GM08714 (cell line): ENCODE data around the gene STK24.

Experiments
- H3K4me3 ChIP-seq: fragments of 200-500 bp; sonication (Bioruptor generic); 2 replicates; pipeline ENCODE4 v1.5.1; 2014; ENCODE audit warnings: mild to moderate bottlenecking, low read length, inconsistent platforms
- ZNF274 ChIP-seq: IDR thresholded peaks from 2 replicates; pipeline ENCODE4 v1.6.1; 2012; ENCODE audit warnings: mild to moderate bottlenecking, low read depth, low read length

Gene STK24

DNA sequence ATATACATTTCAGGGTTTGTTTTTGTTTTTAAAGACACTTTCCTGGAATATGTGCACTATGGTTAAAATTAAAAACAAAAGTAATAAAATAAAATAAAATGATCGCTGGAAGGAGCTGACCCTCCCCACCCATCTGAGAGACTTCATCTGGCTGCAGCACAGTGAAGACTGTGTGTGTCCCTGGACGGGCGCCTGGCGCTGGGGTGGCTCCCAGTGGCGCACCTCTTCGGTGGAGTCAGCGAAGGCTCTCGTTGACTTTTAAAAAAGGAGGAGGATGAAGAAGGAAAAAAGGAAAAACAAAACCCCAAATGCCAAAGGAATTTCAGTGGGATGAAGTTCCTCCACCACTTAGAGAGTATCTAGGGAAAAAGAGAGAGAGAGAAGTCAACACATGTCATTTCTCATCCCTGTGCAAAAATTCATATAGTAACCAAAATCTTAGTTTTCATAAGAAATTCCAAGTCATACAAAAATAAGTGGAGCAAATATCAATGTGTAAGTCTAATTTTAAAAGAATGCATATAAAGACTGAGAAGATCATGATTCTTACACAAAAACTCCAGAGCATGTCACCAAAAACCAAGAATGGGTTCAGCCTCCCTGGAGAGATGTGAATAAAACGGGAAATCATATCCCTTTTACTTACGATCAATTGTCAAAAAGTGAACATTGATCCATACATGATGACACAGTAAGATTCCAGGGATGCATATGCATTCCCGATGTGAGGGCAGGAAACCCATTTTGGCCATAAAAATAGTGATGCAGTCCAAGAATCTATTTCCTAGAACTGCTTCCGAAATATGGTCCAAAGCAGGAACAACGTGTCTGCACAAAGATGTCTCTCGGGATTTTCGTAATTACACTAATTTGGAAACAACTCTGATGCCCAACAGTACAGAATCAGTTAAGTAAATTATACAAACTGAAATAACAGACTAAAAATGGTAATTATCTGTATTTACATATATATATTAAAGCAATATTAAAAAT lies 123.8 kb downstream of the STK24 start:
- TF ChIP-seq ZNF274 = no peak
- no peak overlapping the region for H3K4me3 ChIP-seq

DNA sequence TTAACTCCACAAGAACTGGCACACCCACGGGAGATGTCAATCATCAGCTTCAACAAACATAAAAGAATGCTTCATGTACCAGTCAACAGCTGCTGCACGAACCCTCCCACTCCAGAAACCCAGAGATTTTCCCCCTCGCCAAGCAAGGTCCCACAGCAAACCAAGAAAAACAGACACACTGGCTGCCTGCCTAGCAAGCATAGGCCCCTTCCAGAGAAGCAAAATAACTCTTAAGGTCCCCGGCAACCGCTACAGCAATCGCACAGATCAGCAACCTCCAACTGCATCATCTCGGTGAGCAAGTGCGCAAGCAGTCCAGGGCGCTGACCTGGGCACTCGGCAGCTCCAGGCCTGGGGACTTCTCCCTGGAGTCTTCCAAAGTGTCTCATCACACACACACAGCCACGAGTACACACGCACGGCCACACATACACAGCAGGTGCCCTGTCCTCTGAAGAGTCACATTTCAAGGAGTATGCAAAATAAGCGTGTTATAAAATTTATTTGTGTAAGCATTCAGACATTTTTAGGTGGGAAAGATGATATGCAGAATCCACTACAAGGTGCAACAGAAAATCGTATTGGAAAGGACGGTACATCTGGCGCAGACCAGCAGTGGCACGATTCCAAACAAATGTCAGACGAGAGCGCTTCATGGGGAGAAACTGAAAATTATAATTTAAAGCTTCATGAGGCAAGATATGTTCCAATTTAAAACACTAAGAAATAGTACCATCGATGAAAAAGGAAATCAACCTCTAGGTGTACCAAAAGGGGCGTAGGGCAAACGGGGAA lies 125.0 kb downstream of the STK24 start:
- no peak overlapping the region for H3K4me3 ChIP-seq
- no peak for TF ChIP-seq ZNF274

DNA sequence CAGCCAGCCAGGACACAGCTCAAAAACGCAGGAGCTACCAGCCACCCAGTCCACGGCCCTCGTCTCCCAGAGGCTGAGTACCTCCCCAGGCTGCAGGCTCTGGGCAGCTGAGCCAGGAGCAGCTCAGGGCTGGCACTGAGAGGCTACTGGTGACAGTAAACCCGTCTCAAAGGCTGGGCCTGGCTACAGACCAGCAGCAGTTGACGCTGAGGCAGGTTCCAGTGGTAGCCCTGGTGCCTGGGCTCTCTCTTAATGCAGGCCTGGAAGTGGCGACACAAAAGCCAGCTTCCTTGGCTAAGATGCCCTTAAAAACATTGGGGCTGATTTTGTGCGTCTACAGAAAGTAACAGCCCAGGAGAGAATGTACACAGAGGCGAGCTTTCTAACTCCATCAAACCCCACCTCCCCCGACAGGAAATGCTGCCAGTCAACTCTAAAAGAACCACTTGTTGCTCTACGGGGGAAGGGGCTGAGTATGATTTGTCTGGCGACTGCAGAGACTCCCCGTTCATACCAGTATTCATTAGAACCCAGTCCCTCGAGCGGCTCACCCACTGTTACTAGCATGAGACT lies 126.3 kb downstream of the STK24 start:
- no peak for TF ChIP-seq ZNF274
- H3K4me3 ChIP-seq = no peak overlapping the region

DNA sequence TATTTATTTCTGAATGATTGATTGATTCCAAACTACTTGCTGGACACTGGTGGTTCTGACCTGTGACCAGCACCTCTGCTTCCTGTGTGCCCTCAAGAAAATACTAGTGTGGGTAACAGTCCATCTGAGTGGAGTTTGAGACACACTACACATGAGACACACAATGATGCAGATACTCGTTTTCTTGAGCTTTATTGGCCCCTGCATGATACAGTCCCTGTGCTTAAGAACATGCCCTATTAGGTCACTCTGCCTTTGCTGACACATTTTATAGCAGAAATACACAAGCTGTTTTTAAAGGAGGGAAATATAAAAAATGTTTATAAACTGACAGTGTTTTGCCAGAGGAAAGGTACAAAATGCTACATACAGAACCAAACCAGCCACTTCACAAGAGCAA lies 126.9 kb downstream of the STK24 start:
- no peak for TF ChIP-seq ZNF274
- H3K4me3 ChIP-seq = no peak overlapping the region

DNA sequence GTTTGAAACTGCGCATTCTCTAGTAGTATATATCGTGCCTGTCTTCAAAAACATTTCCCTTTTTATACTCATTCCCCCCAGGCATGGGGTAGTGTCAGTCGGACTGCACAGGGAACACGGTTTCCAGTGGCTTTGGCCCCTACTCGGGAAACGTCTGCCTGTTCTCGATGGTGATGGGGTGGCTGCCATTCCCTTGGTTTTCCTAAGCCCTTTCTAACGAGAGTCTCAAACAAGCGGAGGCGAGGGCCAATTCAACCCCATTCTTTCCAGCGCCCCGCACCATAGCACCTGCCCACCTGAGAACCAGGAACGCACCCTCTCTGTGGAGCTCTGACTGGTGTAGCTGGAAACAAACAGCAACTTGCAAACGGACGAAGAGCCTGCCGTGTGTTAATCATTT lies 127.6 kb downstream of the STK24 start:
- no peak overlapping the region for H3K4me3 ChIP-seq
- TF ChIP-seq ZNF274 = no peak

DNA sequence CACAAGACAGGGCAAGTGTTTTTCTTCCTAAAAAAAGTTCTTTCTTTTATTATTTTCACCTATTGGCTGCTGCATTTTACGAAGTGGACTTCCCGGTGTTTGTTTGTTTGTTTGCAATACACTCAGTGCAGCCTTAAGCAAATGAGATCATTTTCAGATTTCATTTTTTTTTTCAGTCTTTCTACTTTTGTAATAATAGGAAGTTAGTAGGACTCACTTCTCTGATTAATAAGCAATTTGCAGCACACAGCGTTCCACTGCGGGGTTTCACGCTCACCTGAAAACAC lies 128.3 kb downstream of the STK24 start:
- no peak for TF ChIP-seq ZNF274
- no peak overlapping the region for H3K4me3 ChIP-seq

DNA sequence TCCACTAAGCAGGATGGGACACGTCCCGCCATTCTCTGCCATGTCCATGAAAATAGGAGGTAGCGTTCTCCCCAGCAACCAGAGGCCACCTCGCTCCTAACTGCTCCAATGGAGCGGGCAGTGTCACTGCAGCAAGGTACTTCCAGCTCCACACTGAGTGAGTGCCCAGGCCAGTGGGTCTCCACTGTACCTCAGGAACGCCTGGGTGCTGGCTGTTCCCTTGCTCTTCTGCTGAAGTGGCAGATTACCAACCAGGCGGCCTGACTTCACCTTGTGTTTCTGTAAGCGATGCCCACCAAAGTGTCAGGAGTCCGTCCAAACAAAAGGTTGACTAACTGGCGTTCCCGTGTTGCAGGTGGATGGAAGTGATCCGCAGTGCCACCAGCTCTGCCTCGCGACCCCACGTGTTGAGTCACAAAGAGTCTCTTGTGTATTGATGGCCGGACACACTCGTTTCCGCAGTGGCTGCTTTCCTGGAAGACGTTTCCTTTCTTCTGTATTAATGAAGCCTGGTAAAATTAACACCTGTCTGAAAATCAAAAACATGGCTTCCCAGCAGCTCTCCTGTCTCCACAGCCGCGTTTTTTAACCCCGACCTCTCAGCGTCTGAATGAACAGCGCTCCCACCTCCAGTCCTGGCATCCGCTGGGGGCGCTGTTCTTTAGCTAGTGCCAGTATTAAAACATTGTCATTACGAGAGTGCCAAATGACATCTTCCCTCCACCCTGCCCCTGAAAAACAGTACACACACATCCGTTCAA lies 128.8 kb downstream of the STK24 start:
- no peak overlapping the region for H3K4me3 ChIP-seq
- no peak for TF ChIP-seq ZNF274

DNA sequence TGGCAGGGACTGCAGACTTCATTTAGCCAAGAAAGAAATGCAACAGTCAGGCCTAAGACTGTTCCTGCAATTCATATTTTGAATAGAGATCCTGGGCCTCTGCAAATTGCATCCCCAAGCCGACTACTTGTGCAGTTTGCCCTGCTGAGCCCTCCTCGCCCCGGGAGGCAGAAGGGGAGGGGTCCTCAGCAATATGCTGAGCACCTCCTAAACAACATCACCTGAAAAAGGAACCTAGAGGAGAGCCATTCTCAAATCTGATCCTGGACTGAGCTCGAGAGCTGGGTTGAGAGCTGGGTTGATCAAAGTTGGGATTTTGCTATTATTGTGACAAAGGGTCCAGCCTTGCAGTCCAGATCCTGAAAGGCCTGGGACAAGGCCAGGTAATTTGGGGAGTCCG lies 129.8 kb downstream of the STK24 start:
- no peak overlapping the region for H3K4me3 ChIP-seq
- no peak for TF ChIP-seq ZNF274

DNA sequence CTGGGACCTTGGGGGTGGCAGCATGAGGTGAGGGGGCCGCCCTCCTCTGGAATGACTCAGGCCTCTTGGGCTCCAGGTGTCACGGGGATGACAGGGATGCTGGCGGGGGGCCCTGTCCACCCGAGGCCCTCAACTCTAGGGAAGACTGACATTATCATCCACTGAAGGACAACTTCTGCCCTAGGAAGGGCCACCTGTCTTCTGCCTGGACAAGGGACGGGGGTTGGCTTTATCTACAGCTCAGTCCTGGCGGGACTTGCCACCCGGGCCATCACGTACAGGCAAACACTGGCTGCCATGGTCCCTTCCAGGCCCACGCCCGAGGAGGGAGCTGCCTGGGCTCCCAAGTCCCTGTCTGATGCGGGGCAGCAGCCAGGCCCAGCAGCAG lies 130.7 kb downstream of the STK24 start:
- no peak overlapping the region for H3K4me3 ChIP-seq
- TF ChIP-seq ZNF274 = no peak

DNA sequence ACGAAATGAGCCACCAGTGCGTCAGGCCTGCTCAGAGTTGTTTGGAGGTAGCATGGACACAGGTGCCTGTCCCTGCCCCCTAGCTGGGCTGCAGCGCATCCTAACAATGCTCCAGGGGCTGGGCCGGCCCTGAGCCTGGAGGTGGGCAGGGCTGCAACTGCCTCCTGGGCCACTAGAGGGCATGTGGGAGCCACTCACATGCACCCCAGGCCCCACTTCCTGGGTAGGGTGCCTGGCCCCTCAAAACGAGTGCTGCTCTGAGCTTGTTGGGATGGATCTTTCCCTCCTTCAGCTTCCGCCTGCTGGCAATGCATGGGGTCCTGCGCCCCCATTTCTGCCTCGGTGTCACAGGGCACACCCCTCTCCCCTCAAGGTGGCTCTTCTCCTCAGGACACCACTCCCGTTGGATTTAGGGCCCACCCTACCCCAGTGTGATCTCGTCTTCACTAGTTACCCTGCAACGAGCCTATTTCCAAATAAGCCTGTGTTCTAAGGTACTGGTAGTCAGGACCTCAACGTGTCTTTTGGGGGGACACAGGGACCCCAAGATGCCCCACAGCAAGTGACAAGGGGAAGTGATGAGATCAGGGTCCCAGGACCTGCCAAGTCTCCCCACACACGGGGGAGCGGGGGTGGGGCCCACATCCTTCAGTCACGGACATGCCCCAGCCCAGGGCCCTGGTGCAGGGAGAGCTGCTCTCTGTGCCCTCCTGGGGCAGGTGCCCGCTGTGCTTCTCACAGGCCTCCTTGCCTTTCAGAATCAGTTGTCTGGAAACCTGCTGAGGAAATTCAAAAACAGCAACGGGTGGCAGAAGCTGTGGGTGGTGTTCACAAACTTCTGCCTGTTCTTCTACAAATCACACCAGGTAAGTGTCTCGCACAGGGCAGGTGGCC lies 131.3 kb downstream of the STK24 start:
- H3K4me3 ChIP-seq = no peak overlapping the region
- no peak for TF ChIP-seq ZNF274

DNA sequence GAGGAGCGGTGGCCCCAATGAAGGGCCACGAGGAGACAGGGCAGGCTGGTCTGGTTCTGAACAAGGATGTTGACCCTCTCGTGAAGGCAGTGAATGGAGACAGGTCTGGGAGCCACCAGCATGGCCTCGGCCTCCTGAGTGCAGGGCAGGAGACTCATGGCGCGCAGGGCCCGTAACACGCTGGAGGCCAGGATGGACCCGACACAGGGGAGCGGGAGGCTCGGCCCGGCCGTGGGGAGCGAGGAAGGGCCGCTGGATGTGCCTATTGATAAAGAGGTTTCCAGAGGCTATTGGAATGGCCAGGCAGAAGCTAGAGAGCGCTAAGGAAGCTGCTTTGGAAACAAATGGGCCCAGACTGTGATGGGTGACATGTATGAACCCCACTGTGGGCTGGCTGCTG lies 132.5 kb downstream of the STK24 start:
- TF ChIP-seq ZNF274 = no peak
- no peak overlapping the region for H3K4me3 ChIP-seq

DNA sequence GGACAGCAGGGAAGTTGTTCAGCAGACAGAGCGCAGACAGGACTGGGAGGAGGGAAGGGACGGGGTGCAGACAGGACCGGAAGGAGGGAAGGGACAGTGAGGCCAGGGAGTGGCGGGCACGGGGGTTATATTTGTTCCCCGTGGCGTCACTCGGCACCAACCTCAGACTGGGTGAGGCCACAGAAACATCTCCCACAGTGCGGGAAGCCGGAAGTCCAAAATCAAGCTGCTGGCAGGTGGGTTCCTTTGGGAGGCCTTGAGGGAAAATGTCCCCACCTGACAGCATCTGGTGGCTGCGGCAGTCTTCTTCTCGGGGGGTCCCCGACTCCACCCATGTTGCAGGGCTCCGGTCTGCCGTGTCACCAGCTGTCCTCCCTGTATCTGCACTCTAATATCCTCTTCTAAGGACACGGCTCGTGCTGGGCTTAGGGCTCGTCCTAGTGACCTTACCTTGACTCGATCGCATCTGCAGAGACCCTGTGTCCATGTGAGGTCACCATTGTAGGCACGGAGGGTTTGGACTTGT lies 133.0 kb downstream of the STK24 start:
- no peak overlapping the region for H3K4me3 ChIP-seq
- no peak for TF ChIP-seq ZNF274

DNA sequence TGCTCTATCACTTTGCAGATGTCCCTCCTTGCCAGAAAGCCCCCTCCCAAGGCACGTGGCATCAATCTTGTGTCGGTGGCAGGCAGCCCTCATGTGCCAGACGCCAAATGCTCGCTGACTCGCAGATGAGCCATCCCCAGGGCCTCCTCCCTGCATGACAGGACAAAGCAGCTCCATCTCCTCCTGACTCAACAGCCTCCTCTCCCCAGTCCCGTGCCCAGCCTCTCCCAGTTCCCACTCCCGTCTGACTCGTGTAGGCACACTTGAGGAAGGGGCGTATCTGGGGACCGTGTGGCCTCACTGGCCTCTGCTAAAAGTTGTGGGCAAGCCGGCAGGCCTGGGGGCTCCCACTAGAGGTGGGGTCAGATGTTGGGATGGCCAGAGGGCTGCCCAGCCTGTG lies 133.6 kb downstream of the STK24 start:
- no peak for TF ChIP-seq ZNF274
- H3K4me3 ChIP-seq = no peak overlapping the region
